ENCODE measurements around the gene SLC52A3.
"Not testable (repeated sequence)": the region's sequence is repeated elsewhere in the genome, so short reads cannot be mapped to it uniquely, and the experiment has no call there.

The SLC52A3 gene

DNA sequence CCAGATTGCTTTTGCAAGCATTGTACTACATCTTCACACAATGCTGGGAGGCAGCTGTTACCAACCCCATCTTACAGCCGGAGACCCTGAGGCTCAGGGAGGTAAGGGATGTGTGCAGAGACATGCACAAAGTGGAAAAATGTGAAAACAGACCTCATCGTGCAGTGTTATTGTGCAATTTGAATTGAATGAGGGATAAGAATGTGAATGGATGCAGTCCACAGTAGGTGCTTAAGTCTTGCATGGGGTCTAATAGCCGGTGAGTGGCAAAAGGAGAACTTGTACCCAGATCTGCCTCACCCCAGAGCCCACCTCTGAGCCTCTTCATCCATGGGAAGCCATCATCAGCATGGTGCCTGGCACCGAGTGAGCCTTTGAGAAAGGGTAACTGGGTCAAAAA is 42.1 kb downstream of the SLC52A3 start:
- H3K27ac ChIP-seq (ENCODE audit: low read length, poor library complexity, severe bottlenecking): no peak overlapping the region
- H4K8ac ChIP-seq (ENCODE audit: low read length): no peak overlapping the region
- peaks cover 10% of the 10 kb centered on the region for H3K9me3 ChIP-seq (ENCODE audit: control insufficient read depth, low read length)
- no peak overlapping the region for H3K23ac ChIP-seq (ENCODE audit: low read length in 2 of 2)
- H3K4me2 ChIP-seq (ENCODE audit: low read length, poor library complexity, severe bottlenecking): no peak overlapping the region
- H2AFZ ChIP-seq (ENCODE audit: low read depth, low read length): no peak overlapping the region
- 94% methylated on average over 4 of the region's 4 CpGs for WGBS
- H3K79me1 ChIP-seq (replicated peaks; ENCODE audit: low read length, poor library complexity, severe bottlenecking): no peaks in the 10 kb centered on the region
- H2AK5ac ChIP-seq (ENCODE audit: low read length, severe bottlenecking): no peak overlapping the region
- H3K36me3 ChIP-seq (ENCODE audit: control insufficient read depth in 1 of 2, insufficient read depth in 2 of 2, low read depth in 1 of 2, low read length in 2 of 2): no peaks in the 10 kb centered on the region
- H3K14ac ChIP-seq (ENCODE audit: low read length in 2 of 2): no peak overlapping the region
- H3K4me3 ChIP-seq (ENCODE audit: insufficient read depth in 1 of 2, low read depth in 1 of 2, low read length in 2 of 2): no peak overlapping the region
- H3K9ac ChIP-seq (ENCODE audit: low read length): no peak overlapping the region
- no peak overlapping the region for H3K4ac ChIP-seq (ENCODE audit: low read depth in 1 of 2, low read length in 2 of 2)
- no peak overlapping the region for H4K91ac ChIP-seq (ENCODE audit: low read length)
- H3K27me3 ChIP-seq (ENCODE audit: control insufficient read depth in 1 of 2, insufficient read depth in 1 of 2, low read length in 2 of 2): peaks cover 79 to 80% of the 10 kb centered on the region in 2 experiments
- H2BK120ac ChIP-seq (ENCODE audit: low read depth, low read length): no peak overlapping the region
- no peak overlapping the region for H2BK15ac ChIP-seq (ENCODE audit: low read depth, poor library complexity, severe bottlenecking)
- DNase-seq: no peak
- H2BK12ac ChIP-seq (ENCODE audit: low read length in 2 of 2): no peak overlapping the region
- peaks cover 9% of the 10 kb centered on the region for H3K4me1 ChIP-seq (ENCODE audit: control insufficient read depth, insufficient read depth, low read depth, low read length)
- H2BK5ac ChIP-seq (ENCODE audit: low read depth, low read length, poor library complexity, severe bottlenecking): no peak overlapping the region
- no peak overlapping the region for H3K18ac ChIP-seq (ENCODE audit: low read depth in 1 of 2, low read length in 2 of 2)

GRCh38 chr20:725491-725890 is 42.8 kb downstream of the SLC52A3 start:
- WGBS: 94% methylated on average over 7 of the region's 7 CpGs
- H3K18ac ChIP-seq (ENCODE audit: low read depth in 1 of 2, low read length in 2 of 2): no peak overlapping the region
- no peak overlapping the region for H3K27ac ChIP-seq (ENCODE audit: low read length, poor library complexity, severe bottlenecking)
- no peak overlapping the region for H3K9ac ChIP-seq (ENCODE audit: low read length)
- H2AK5ac ChIP-seq (ENCODE audit: low read length, severe bottlenecking): no peak overlapping the region
- H3K23ac ChIP-seq (ENCODE audit: low read length in 2 of 2): no peak overlapping the region
- H3K79me1 ChIP-seq (replicated peaks; ENCODE audit: low read length, poor library complexity, severe bottlenecking): no peaks in the 10 kb centered on the region
- no peak overlapping the region for H2BK12ac ChIP-seq (ENCODE audit: low read length in 2 of 2)
- H3K4ac ChIP-seq (ENCODE audit: low read depth in 1 of 2, low read length in 2 of 2): no peak overlapping the region
- H2BK120ac ChIP-seq (ENCODE audit: low read depth, low read length): no peak overlapping the region
- no peak overlapping the region for H3K4me2 ChIP-seq (ENCODE audit: low read length, poor library complexity, severe bottlenecking)
- no peak overlapping the region for H3K4me3 ChIP-seq (ENCODE audit: insufficient read depth in 1 of 2, low read depth in 1 of 2, low read length in 2 of 2)
- peaks cover 79 to 83% of the 10 kb centered on the region in 2 experiments for H3K27me3 ChIP-seq (ENCODE audit: control insufficient read depth in 1 of 2, insufficient read depth in 1 of 2, low read length in 2 of 2)
- H4K8ac ChIP-seq (ENCODE audit: low read length): no peak overlapping the region
- DNase-seq: no peak
- H2AFZ ChIP-seq (ENCODE audit: low read depth, low read length): no peak overlapping the region
- H3K4me1 ChIP-seq (ENCODE audit: control insufficient read depth, insufficient read depth, low read depth, low read length): peaks cover 9% of the 10 kb centered on the region
- H2BK5ac ChIP-seq (ENCODE audit: low read depth, low read length, poor library complexity, severe bottlenecking): no peak overlapping the region
- peaks cover 10% of the 10 kb centered on the region for H3K9me3 ChIP-seq (ENCODE audit: control insufficient read depth, low read length)
- no peak overlapping the region for H3K14ac ChIP-seq (ENCODE audit: low read length in 2 of 2)
- H2BK15ac ChIP-seq (ENCODE audit: low read depth, poor library complexity, severe bottlenecking): no peak overlapping the region
- no peak overlapping the region for H4K91ac ChIP-seq (ENCODE audit: low read length)
- H3K36me3 ChIP-seq (ENCODE audit: control insufficient read depth in 1 of 2, insufficient read depth in 2 of 2, low read depth in 1 of 2, low read length in 2 of 2): no peaks in the 10 kb centered on the region

DNA sequence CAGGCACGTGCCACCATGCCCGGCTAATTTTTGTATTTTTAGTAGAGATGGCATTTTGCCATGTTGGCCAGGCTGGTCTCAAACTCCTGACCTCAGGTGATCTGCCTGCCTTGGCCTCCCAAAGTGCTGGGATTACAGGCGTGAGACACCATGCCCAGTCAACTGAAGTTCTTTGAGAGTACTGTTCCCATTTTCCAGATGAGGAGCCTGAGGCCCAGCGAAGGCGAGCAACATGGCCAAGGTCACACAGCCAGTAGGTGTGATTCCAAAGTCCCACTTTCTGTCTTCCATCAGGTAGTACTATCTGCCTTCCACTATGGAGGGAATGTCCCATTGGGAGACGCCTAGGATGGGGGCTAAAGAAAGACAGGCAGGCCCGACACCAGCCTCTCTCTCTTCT is 43.5 kb downstream of the SLC52A3 start:
- H3K4me3 ChIP-seq (ENCODE audit: insufficient read depth in 1 of 2, low read depth in 1 of 2, low read length in 2 of 2); H3K79me1 ChIP-seq (replicated peaks; ENCODE audit: low read length, poor library complexity, severe bottlenecking); H2BK120ac ChIP-seq (ENCODE audit: low read depth, low read length); H3K23ac ChIP-seq (ENCODE audit: low read length in 2 of 2); H4K8ac ChIP-seq (ENCODE audit: low read length); H3K4me2 ChIP-seq (ENCODE audit: low read length, poor library complexity, severe bottlenecking); DNase-seq; H3K9ac ChIP-seq (ENCODE audit: low read length); H3K27ac ChIP-seq (ENCODE audit: low read length, poor library complexity, severe bottlenecking); H2AK5ac ChIP-seq (ENCODE audit: low read length, severe bottlenecking); H2AFZ ChIP-seq (ENCODE audit: low read depth, low read length); H2BK12ac ChIP-seq (ENCODE audit: low read length in 2 of 2); H3K18ac ChIP-seq (ENCODE audit: low read depth in 1 of 2, low read length in 2 of 2); H3K14ac ChIP-seq (ENCODE audit: low read length in 2 of 2); H3K36me3 ChIP-seq (ENCODE audit: control insufficient read depth in 1 of 2, insufficient read depth in 2 of 2, low read depth in 1 of 2, low read length in 2 of 2); H3K4ac ChIP-seq (ENCODE audit: low read depth in 1 of 2, low read length in 2 of 2); H4K91ac ChIP-seq (ENCODE audit: low read length); H2BK5ac ChIP-seq (ENCODE audit: low read depth, low read length, poor library complexity, severe bottlenecking); H3K9me3 ChIP-seq (ENCODE audit: control insufficient read depth, low read length); H2BK15ac ChIP-seq (ENCODE audit: low read depth, poor library complexity, severe bottlenecking); H3K4me1 ChIP-seq (ENCODE audit: control insufficient read depth, insufficient read depth, low read depth, low read length): not testable (repeated sequence)
- H3K27me3 ChIP-seq (ENCODE audit: control insufficient read depth in 1 of 2, insufficient read depth in 1 of 2, low read length in 2 of 2): peaks cover 80 to 90% of the 10 kb centered on the region in 2 experiments
- 86% methylated on average over 7 of the region's 7 CpGs for WGBS

DNA sequence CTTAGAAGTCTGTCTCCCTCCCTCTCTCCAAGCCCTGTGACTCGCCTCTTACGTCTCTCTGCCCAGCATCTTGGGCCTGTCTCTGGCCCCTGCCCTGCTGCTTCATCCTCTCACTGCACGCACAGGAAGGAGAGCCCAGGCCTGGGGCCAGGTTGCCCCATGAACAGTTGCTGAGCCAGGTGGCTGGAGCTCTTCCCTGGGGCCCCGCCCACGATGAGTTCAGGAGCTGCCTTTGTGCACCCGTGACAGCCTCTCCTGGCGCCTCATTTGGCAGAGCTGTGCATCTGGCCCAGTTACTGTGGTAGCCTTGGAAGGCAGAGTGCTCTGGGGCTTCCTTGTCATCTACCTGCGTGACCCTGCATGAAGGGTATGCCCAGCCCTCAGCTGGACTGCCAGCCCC is 44.5 kb downstream of the SLC52A3 start:
- Histone ChIP-seq H4K8ac (ENCODE audit: low read length) (no peak overlapping the region), H2BK12ac (ENCODE audit: low read length in 2 of 2) (no peak overlapping the region), H3K4me1 (ENCODE audit: control insufficient read depth, insufficient read depth, low read depth, low read length) (peaks cover 9% of the 10 kb centered on the region), H3K4me3 (ENCODE audit: insufficient read depth in 1 of 2, low read depth in 1 of 2, low read length in 2 of 2) (no peak overlapping the region), H3K9me3 (ENCODE audit: control insufficient read depth, low read length) (peaks cover 7% of the 10 kb centered on the region), H3K4ac (ENCODE audit: low read depth in 1 of 2, low read length in 2 of 2) (no peak overlapping the region), H3K14ac (ENCODE audit: low read length in 2 of 2) (no peak overlapping the region), H3K36me3 (ENCODE audit: control insufficient read depth in 1 of 2, insufficient read depth in 2 of 2, low read depth in 1 of 2, low read length in 2 of 2) (no peaks in the 10 kb centered on the region), H2BK120ac (ENCODE audit: low read depth, low read length) (no peak overlapping the region), H2BK5ac (ENCODE audit: low read depth, low read length, poor library complexity, severe bottlenecking) (no peak overlapping the region), H3K9ac (ENCODE audit: low read length) (no peak overlapping the region), H3K27ac (ENCODE audit: low read length, poor library complexity, severe bottlenecking) (no peak overlapping the region), H3K79me1 (replicated peaks; ENCODE audit: low read length, poor library complexity, severe bottlenecking) (no peaks in the 10 kb centered on the region), H3K27me3 (ENCODE audit: control insufficient read depth in 1 of 2, insufficient read depth in 1 of 2, low read length in 2 of 2) (peaks cover 78 to 90% of the 10 kb centered on the region in 2 experiments), H3K18ac (ENCODE audit: low read depth in 1 of 2, low read length in 2 of 2) (no peak overlapping the region), H3K4me2 (ENCODE audit: low read length, poor library complexity, severe bottlenecking) (no peak overlapping the region), H3K23ac (ENCODE audit: low read length in 2 of 2) (no peak overlapping the region), H2BK15ac (ENCODE audit: low read depth, poor library complexity, severe bottlenecking) (no peak overlapping the region), H2AK5ac (ENCODE audit: low read length, severe bottlenecking) (no peak overlapping the region), H4K91ac (ENCODE audit: low read length) (no peak overlapping the region), H2AFZ (ENCODE audit: low read depth, low read length) (no peak overlapping the region)
- 66% methylated on average over 8 of the region's 8 CpGs for WGBS
- DNase-seq: no peak

All from mesenchymal stem cell (in vitro differentiated cells and primary cell).